GM18526 (cell line): ENCODE measurements around the gene EFCAB14.

Experiments
- POLR2A ChIP-seq: IDR thresholded peaks from 3 replicates; pipeline ENCODE4 v1.6.1; 2011; ENCODE audit not compliant: insufficient read length; ENCODE audit errors: extremely low read depth

Gene EFCAB14

GRCh38 chr1:46671554-46671953 lies 47.4 kb downstream of the EFCAB14 start, which contains the start of gene TEX38:
Gene TEX38 (plus strand): TSS chr1:46671854. CDS start chr1:46671935, 81 bp downstream.
- no peak for TF ChIP-seq POLR2A

- no peak for TF ChIP-seq POLR2A
These were observed 48.8 kb downstream of the EFCAB14 start for GRCh38 chr1:46670134-46670533.

- peak; percentile 78 for TF ChIP-seq POLR2A
These were observed 50.8 kb downstream of the EFCAB14 start, which contains the start of gene ATPAF1 for GRCh38 chr1:46667782-46668760. Gene ATPAF1 (minus strand): TSS chr1:46668364. CDS start chr1:46668322, 42 bp downstream.

DNA sequence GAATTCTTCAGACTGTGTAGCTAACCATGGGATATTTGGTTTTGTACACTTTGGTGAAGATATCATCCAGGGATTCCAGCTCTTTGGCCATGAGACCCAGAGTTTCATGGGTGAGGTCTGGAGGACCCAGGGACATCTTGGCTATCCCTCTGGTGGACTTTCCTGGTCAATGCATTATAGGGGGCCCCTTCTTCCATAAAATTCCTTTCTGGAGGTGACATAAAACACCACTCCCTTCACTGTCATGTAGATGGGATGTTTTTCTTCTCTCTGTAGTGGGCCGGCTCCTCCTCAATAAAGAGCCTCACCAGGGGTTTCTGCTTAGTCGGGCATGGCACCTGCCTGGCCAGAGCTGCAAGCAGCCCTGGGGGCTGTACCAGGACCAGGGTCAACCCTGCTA lies 52.9 kb downstream of the EFCAB14 start:
- no peak for TF ChIP-seq POLR2A

DNA sequence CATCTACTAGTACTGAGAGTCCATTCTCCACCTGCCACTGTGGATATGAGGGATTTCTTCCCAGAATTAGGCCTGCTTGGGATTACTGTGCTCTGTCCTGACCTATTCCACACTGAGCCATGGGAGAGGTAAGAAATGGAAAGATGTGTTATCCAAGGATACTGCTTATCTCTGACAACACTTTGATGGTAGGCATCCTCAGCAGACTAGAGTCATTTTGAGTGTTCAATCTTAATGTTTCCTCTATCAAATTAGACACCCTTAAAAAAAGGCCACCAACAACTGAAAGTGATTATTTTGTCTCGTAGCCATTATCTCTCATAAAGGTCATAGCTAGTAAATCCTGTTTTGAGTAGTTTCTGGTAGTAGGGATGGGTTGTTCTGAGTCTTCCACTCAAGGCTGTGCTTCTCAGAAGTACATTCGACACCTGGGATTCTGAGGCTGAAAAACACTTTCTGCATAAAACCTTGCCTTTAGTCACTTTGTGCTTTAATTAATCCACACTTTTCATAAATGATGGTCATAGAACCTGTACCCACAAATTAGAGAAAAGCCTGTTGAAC lies 59.5 kb downstream of the EFCAB14 start:
- TF ChIP-seq POLR2A: no peak

- TF ChIP-seq POLR2A: no peak
These were observed 61.1 kb downstream of the EFCAB14 start for GRCh38 chr1:46657775-46658174.

DNA sequence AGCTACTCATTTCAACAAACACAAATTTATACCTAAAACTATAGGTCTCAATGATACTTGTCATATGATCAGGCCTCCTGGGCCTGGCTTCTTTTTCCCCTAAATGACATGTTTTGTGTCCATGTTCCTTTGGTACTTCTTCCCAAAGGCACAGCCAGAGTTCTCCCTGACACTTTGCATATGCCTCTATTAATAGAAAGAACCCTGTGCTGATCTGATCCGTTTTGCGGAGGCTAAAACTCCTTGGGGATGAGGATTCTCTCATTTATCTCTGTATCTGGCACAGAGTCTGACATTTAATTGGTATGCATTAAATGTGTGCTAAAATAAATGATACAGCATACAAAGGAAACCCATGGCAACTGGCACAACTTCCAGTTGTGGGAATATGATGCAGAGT lies 62.3 kb downstream of the EFCAB14 start:
- TF ChIP-seq POLR2A: no peak

- TF ChIP-seq POLR2A: no peak
These were observed 63.1 kb downstream of the EFCAB14 start for GRCh38 chr1:46655848-46656247.

- no peak for TF ChIP-seq POLR2A
These were observed 64.9 kb downstream of the EFCAB14 start for GRCh38 chr1:46654012-46654411.

GRCh38 chr1:46653405-46653958 lies 65.4 kb downstream of the EFCAB14 start:
- TF ChIP-seq POLR2A: no peak

DNA sequence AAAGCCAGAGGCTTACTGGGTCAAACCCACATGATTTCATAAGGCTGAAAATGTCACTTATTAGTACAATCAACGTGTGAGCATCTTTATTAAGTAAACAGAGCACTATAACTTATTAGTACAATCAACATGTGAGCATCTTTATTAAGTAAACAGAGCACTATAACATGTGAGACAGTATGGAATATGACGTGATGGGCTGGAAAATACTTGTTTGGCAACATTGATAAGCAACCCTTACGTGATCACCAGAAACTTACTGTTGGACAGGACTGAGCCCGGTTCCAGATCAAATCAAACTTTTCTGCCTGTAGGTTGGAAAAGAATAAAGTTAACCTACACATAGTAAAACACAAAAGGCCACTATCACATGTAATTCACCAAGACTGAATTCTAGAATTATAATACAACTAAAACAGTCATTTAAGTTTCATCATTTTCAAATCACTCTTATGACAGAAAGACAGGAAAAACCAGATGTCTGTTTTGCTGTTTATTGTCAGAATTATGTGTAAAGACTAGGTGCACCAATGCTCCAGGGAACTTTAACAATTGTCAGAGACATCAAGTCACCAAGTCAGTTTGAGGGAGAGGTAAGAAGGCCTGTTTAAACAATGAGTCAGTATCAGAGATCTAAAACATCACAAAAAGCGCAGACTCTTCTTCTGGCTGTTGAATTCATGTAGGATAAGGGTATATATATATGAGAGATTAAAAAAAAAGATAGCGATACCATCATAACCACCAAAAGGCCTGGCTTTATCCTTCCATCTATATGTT lies 66.4 kb downstream of the EFCAB14 start:
- TF ChIP-seq POLR2A: no peak

GRCh38 chr1:46650491-46650890 lies 68.4 kb downstream of the EFCAB14 start:
- TF ChIP-seq POLR2A: no peak

GRCh38 chr1:46649764-46650163 lies 69.2 kb downstream of the EFCAB14 start:
- TF ChIP-seq POLR2A: no peak

GRCh38 chr1:46647611-46648010 lies 71.3 kb downstream of the EFCAB14 start:
- TF ChIP-seq POLR2A: no peak

GRCh38 chr1:46646844-46647243 lies 72.1 kb downstream of the EFCAB14 start:
- TF ChIP-seq POLR2A: no peak
